Neural crest cell (in vitro differentiated cells): ENCODE results near the gene CREM. TPM values are rescaled to one million over a fixed set of nuclear protein-coding genes. Genes with fewer than 3 reads are reported as not detected.

Experiments
- DNase-seq: peaks from one replicate; pipeline ENCODE4 v3.0.0; 2021; ENCODE audit warnings: low read depth, mixed read lengths, low spot score
- H3K27ac Mint-ChIP-seq: one replicate; pipeline ENCODE4 v1.8.0; 2021; ENCODE audit warnings: mild to moderate bottlenecking, mixed read lengths; ENCODE audit not compliant: unreplicated experiment
- H3K27me3 Mint-ChIP-seq: 2 replicates; pipeline ENCODE4 v1.8.0; 2021; ENCODE audit warnings: low read depth, mild to moderate bottlenecking, mixed read lengths
- H3K36me3 Mint-ChIP-seq: 2 replicates; pipeline ENCODE4 v1.8.0; 2021; ENCODE audit warnings: low read depth, mild to moderate bottlenecking, mixed read lengths
- H3K4me1 Mint-ChIP-seq: 2 replicates; pipeline ENCODE4 v1.8.0; 2021; ENCODE audit warnings: mixed read lengths
- H3K4me3 Mint-ChIP-seq: one replicate; pipeline ENCODE4 v1.8.0; 2021; ENCODE audit warnings: mild to moderate bottlenecking, mixed read lengths
- H3K9me3 Mint-ChIP-seq: 2 replicates; pipeline ENCODE4 v1.8.0; 2021; ENCODE audit warnings: mixed read lengths
- total RNA-seq: library from RNA; stranded (reverse); gene quantifications from 2 replicates; pipeline ENCODE4 v1.2.1, GENCODE V29; 2021
- TF ChIP-seq, protein P1 (sequence below): fragments of 200-600 bp; sonication (generic); conservative IDR thresholded peaks from 2 replicates; pipeline ENCODE4 v1.5.0; 2021; ENCODE audit warnings: antibody characterized with exemption, mild to moderate bottlenecking

CREM gene
- total RNA-seq, 1 donor from 2014 or later: 29.6 TPM

GRCh38 chr10:35218339-35218955 is 91.8 kb downstream of the CREM start:
- H3K27me3 Mint-ChIP-seq: no peaks in the 10 kb centered on the region
- H3K4me3 Mint-ChIP-seq: no peak overlapping the region
- no peak overlapping the region for H3K27ac Mint-ChIP-seq

GRCh38 chr10:35219292-35219691 is 92.6 kb downstream of the CREM start:
- no peak overlapping the region for H3K27ac Mint-ChIP-seq
- H3K9me3 Mint-ChIP-seq: no peaks in the 10 kb centered on the region
- DNase-seq: no peak
- H3K4me3 Mint-ChIP-seq: no peak overlapping the region
- H3K4me1 Mint-ChIP-seq: peaks cover 17% of the 10 kb centered on the region
- H3K36me3 Mint-ChIP-seq: no peaks in the 10 kb centered on the region
- TF ChIP-seq, protein P1, sequence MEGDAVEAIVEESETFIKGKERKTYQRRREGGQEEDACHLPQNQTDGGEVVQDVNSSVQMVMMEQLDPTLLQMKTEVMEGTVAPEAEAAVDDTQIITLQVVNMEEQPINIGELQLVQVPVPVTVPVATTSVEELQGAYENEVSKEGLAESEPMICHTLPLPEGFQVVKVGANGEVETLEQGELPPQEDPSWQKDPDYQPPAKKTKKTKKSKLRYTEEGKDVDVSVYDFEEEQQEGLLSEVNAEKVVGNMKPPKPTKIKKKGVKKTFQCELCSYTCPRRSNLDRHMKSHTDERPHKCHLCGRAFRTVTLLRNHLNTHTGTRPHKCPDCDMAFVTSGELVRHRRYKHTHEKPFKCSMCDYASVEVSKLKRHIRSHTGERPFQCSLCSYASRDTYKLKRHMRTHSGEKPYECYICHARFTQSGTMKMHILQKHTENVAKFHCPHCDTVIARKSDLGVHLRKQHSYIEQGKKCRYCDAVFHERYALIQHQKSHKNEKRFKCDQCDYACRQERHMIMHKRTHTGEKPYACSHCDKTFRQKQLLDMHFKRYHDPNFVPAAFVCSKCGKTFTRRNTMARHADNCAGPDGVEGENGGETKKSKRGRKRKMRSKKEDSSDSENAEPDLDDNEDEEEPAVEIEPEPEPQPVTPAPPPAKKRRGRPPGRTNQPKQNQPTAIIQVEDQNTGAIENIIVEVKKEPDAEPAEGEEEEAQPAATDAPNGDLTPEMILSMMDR: no peak
- no peaks in the 10 kb centered on the region for H3K27me3 Mint-ChIP-seq

More at GRCh38 chr10:35218339-35218955, 91.8 kb downstream of the CREM start:
- TF ChIP-seq, protein P1: peak; percentile 90
- peak; percentile 83 for DNase-seq
- Mint-ChIP-seq H3K9me3 (no peaks in the 10 kb centered on the region), H3K36me3 (no peaks in the 10 kb centered on the region), H3K4me1 (peaks cover 17% of the 10 kb centered on the region)

DNA sequence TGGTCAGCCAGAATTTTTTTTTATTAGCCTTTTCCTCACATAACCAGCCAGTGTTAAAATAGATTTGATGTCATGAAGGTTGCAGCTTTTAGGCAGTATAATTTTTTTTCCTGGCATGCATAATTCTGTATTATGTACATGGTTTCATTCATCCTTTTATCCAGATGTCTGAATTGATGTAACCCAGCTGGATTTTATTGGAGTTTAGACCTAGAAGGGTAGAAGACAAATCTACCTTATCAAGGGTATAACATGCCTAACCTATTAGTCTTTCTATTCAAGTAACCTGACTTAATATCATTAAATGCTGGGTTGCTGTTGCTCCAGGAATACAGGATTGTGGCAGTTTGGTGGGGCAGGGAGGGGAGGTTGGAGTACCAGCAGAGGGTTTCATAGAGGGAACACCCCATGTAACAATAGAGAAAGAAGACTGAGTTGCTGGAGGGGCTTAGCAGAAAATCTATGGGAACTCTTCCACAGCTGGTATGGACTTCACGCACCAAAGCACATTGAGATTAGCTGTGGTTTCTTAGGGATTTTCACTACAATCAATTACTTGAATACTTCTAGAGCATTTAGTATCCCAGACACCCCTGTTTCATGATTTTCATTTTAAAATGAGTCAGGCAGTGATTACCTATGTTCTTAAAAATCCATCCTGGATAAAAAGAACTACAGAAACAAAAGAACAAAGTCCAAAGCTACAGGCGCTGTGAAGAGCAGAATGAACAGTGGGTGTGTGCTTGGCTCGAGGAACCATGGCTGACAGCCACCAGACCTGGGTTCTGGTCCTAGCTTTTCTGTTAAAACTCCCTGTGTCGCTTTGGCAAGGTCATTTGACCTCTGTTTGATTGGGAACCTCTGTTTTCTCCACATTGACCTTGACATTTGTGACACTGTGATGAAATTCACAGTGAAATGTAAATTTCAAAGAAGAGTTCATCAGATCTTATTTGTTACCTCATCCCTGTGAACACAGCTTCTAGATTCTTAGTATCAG is 93.5 kb downstream of the CREM start:
- TF ChIP-seq, protein P1: no peak
- Mint-ChIP-seq H3K27me3 (no peaks in the 10 kb centered on the region), H3K27ac (no peak overlapping the region), H3K9me3 (no peaks in the 10 kb centered on the region), H3K4me3 (no peak overlapping the region), H3K36me3 (no peaks in the 10 kb centered on the region), H3K4me1 (peaks cover 17% of the 10 kb centered on the region)
- DNase-seq: no peak

DNA sequence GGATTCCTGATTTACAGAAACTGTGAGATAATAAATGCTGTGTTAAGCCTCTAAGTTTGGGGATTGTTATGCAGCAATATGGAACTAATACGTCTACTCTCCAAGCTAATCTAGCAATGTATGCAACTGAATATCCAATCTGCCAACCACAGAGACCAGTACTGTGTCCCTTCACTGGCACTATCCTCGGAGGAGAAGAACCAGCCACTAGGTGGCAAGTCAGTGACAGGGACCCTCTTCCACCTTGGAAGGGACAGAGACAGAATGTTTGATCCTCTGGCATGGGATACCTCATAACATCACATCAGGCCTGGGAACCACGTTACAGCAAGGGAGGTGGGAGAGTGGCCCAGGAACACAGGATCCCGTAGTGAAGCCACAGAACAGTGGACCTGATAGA is 96.4 kb downstream of the CREM start:
- TF ChIP-seq, protein P1: no peak
- H3K9me3 Mint-ChIP-seq: no peaks in the 10 kb centered on the region
- H3K27ac Mint-ChIP-seq: no peak overlapping the region
- DNase-seq: no peak
- H3K36me3 Mint-ChIP-seq: no peaks in the 10 kb centered on the region
- H3K27me3 Mint-ChIP-seq: no peaks in the 10 kb centered on the region
- H3K4me1 Mint-ChIP-seq: peaks cover 17% of the 10 kb centered on the region
- no peak overlapping the region for H3K4me3 Mint-ChIP-seq

- Mint-ChIP-seq H3K27ac (no peak overlapping the region), H3K9me3 (no peaks in the 10 kb centered on the region), H3K36me3 (no peaks in the 10 kb centered on the region), H3K4me1 (peaks cover 10% of the 10 kb centered on the region), H3K4me3 (no peak overlapping the region), H3K27me3 (no peaks in the 10 kb centered on the region)
- DNase-seq: no peak
- TF ChIP-seq, protein P1: no peak
These were observed 97.5 kb downstream of the CREM start for GRCh38 chr10:35224045-35224740.
